Gastrocnemius medialis (tissue), 4 donors: ENCODE measurements around the gene VPS26B. TPM values are rescaled to one million over a fixed set of nuclear protein-coding genes. Genes with fewer than 3 reads are reported as not detected.

Experiments used
- ATAC-seq, 2 donors: fragments of 150-250 bp; one replicate each; pipeline ENCODE4 v1.9.1; 2016
- DNase-seq, 2 donors: peaks; one replicate each; pipeline ENCODE4 v3.0.0-alpha.2; 2019
- H3K27ac ChIP-seq, 4 donors: fragments of 200-600 bp; sonication (generic); 1 replicate in 1 of 4; 2 replicates in 3 of 4; pipeline ENCODE4 v1.5.1; 2016 to 2018; ENCODE audit warnings: mild to moderate bottlenecking in 2 of 4, moderate library complexity in 1 of 4
- H3K27me3 ChIP-seq, 3 donors: fragments of 200-600 bp; sonication (generic) in 2 of 3; 1 replicate in 1 of 3; 2 replicates in 2 of 3; pipeline versions ENCODE4 v1.5.1 to v1.6.0; 2016 to 2019; ENCODE audit warnings: mild to moderate bottlenecking in 1 of 3, moderate library complexity in 1 of 3
- H3K36me3 ChIP-seq, 2 donors: fragments of 200-600 bp; sonication (generic) in 1 of 2; one replicate each; pipeline ENCODE4 v1.5.1; 2017 to 2018
- H3K4me1 ChIP-seq, 2 donors: fragments of 200-600 bp; sonication (generic) in 1 of 2; one replicate each; pipeline ENCODE4 v1.5.1; 2016 to 2017; ENCODE audit warnings: mild to moderate bottlenecking in 2 of 2
- H3K4me3 ChIP-seq, 4 donors: fragments of 200-600 bp; sonication (generic) in 3 of 4; 1 replicate in 1 of 4; 2 replicates in 3 of 4; pipeline ENCODE4 v1.5.1; 2016 to 2019; ENCODE audit warnings: mild to moderate bottlenecking in 2 of 4
- H3K9me3 ChIP-seq, 3 donors: fragments of 200-600 bp; sonication (generic) in 2 of 3; 1 replicate in 1 of 3; 2 replicates in 2 of 3; pipeline ENCODE4 v1.5.1; 2016 to 2019
- CTCF ChIP-seq, 5 experiments: fragments of 450-650 bp in 3 of 5; fragments of 200-600 bp in 2 of 5; sonication (generic) in 2 of 5; IDR thresholded peaks in 4 of 5; conservative IDR thresholded peaks in 1 of 5; 1 replicate in 4 of 5; 2 replicates in 1 of 5; pipeline ENCODE4 v1.5.1; 2016 to 2019; ENCODE audit warnings: antibody characterized with exemption in 5 of 5, mild to moderate bottlenecking in 3 of 5, moderate library complexity in 3 of 5
- POLR2A ChIP-seq, 2 donors: fragments of 450-650 bp; IDR thresholded peaks; one replicate each; pipeline ENCODE4 v1.6.1; 2017; ENCODE audit warnings: antibody characterized with exemption in 2 of 2, mild to moderate bottlenecking in 2 of 2, moderate library complexity in 2 of 2
- in situ Hi-C, 4 donors: fragments of 200-750 bp; cut with MboI; loops; one replicate each; pipeline versions ENCODE4 v1.15.0 to v1.8.0; 2017; ENCODE audit warnings: low sequenced_read_pairs in 4 of 4
- intact Hi-C: fragments of 100-400 bp; cut with DNase I; formaldehyde crosslinking; loops from one replicate; pipeline ENCODE4 v1.15.1; 2023; ENCODE audit warnings: low total_unique reads
- total RNA-seq, 4 donors: library from RNA; depleted of rRNA; stranded (reverse); fragments of >200 nt; gene quantifications; one replicate each; pipeline versions ENCODE4 v1.1.0 to v1.2.3, GENCODE V29; 2016

VPS26B gene
- total RNA-seq, 4 donors from 2014 or later, result 15.4 to 32.9 (median 22.2) TPM

GRCh38 chr11:134223121-134223520, 1.4 kb upstream of the VPS26B start:
- DNase-seq (no peak), ATAC-seq (no peak)
- no peaks in the 10 kb centered on the region for H3K9me3 ChIP-seq
- H3K27ac ChIP-seq, result peak overlapping the region in 2 of 4 donors; percentile 97 to 98
- in situ Hi-C loops (no loop called here), intact Hi-C loops (loop anchor here (5.0 to 10.0 kb wide), 4 partner anchors 106 to 268 kb away; partner anchors contain the start of genes GLB1L2 and IGSF9B)
- peaks cover 32 to 37% of the 10 kb centered on the region in 2 donors for H3K4me1 ChIP-seq
- H3K36me3 ChIP-seq, result peaks cover 0 to 18% of the 10 kb centered on the region in 2 donors
- H3K27me3 ChIP-seq, result no peaks in the 10 kb centered on the region
- no peak for TF ChIP-seq POLR2A (IDR thresholded peaks at IDR 0.05)
- TF ChIP-seq CTCF (IDR thresholded peaks at IDR 0.05 in 4 of 5, conservative IDR thresholded peaks at IDR 0.05 in 1 of 5), result no peak
- H3K4me3 ChIP-seq, result peak overlapping the region; percentile 78 to 88 (median 85)

GRCh38 chr11:134224710-134225664, 516 bp downstream of the VPS26B start:
- Histone ChIP-seq H3K4me3 (peak overlapping the region; percentile 78 to 88 (median 85)), H3K36me3 (peaks cover 0 to 1% of the 10 kb centered on the region in 2 donors), H3K4me1 (peaks cover 35 to 38% of the 10 kb centered on the region in 2 donors), H3K27me3 (no peaks in the 10 kb centered on the region), H3K27ac (peak overlapping the region; percentile 89 to 98 (median 98)), H3K9me3 (no peaks in the 10 kb centered on the region)
- intact Hi-C loops (loop anchor here (1.0 to 10.0 kb wide), 5 partner anchors 28 to 270 kb away; partner anchors contain the start of genes ACAD8, GLB1L2, IGSF9B and THYN1), in situ Hi-C loops (no loop called here)
- DNase-seq (peak; percentile 12 to 51), ATAC-seq (peak; percentile 42 to 51)
- TF ChIP-seq CTCF (IDR thresholded peaks at IDR 0.05 in 4 of 5, conservative IDR thresholded peaks at IDR 0.05 in 1 of 5) (no peak), POLR2A (IDR thresholded peaks at IDR 0.05) (no peak)

- Histone ChIP-seq H3K36me3 (no peaks in the 10 kb centered on the region), H3K27me3 (no peaks in the 10 kb centered on the region), H3K4me3 (no peak overlapping the region), H3K27ac (no peak overlapping the region), H3K4me1 (peaks cover 39 to 56% of the 10 kb centered on the region in 2 donors), H3K9me3 (no peaks in the 10 kb centered on the region)
- ATAC-seq (no peak), DNase-seq (no peak)
- in situ Hi-C loops, result no loop called here
- TF ChIP-seq CTCF (IDR thresholded peaks at IDR 0.05 in 4 of 5, conservative IDR thresholded peaks at IDR 0.05 in 1 of 5) (no peak), POLR2A (IDR thresholded peaks at IDR 0.05) (no peak)
- intact Hi-C loops, result loop anchor here (10.0 kb wide), 2 partner anchors 108 to 272 kb away; partner anchors contain the start of genes GLB1L2 and IGSF9B
These were observed 2.4 kb downstream of the VPS26B start for GRCh38 chr11:134226806-134227325.

GRCh38 chr11:134228625-134229024, 4.2 kb downstream of the VPS26B start:
- TF ChIP-seq CTCF (IDR thresholded peaks at IDR 0.05 in 4 of 5, conservative IDR thresholded peaks at IDR 0.05 in 1 of 5), result no peak
- no peak for TF ChIP-seq POLR2A (IDR thresholded peaks at IDR 0.05)
- in situ Hi-C loops (no loop called here), intact Hi-C loops (loop anchor here (10.0 kb wide), 2 partner anchors 106 to 274 kb away; partner anchors contain the start of genes GLB1L2 and IGSF9B)
- Histone ChIP-seq H3K27me3 (no peaks in the 10 kb centered on the region), H3K36me3 (no peaks in the 10 kb centered on the region), H3K27ac (no peak overlapping the region), H3K9me3 (no peaks in the 10 kb centered on the region), H3K4me1 (peaks cover 27 to 47% of the 10 kb centered on the region in 2 donors), H3K4me3 (no peak overlapping the region)
- no peak for DNase-seq
- no peak for ATAC-seq
